PC-3 (cell line): ENCODE results near the gene PDAP1.

Experiments
- CTCF ChIP-seq: fragments of 300-600 bp; sonication (generic); conservative IDR thresholded peaks from 2 replicates; pipeline ENCODE4 v1.5.1; 2017; ENCODE audit warnings: antibody characterized with exemption, low read depth, mild to moderate bottlenecking, low read length
- EZH2 ChIP-seq: fragments of 300-600 bp; sonication (generic); IDR thresholded peaks from one replicate; pipeline ENCODE4 v1.6.1; 2017; ENCODE audit warnings: antibody characterized with exemption, mild to moderate bottlenecking, low read length; ENCODE audit not compliant: unreplicated experiment

- TF ChIP-seq CTCF (no peak), EZH2 (no peak)
Observed at GRCh38 chr7:99406557-99406956, 1.8 kb downstream of the PDAP1 start.
